AG09309 (cell line): ENCODE results near the gene CC2D2A.

Source experiments
- DNase-seq: peaks from one replicate; pipeline ENCODE4 v3.0.0-alpha.2; 2010; ENCODE audit warnings: low read depth
- H3K4me3 ChIP-seq: 2 replicates; pipeline ENCODE4 v1.5.1; 2011; ENCODE audit warnings: mild to moderate bottlenecking, low read depth, low read length, moderate library complexity; ENCODE audit not compliant: control insufficient read depth
- TF ChIP-seq, protein P1 (sequence below): IDR thresholded peaks from 2 replicates; pipeline ENCODE4 v1.5.1; 2011; ENCODE audit warnings: mild to moderate bottlenecking, low read depth, low read length, inconsistent platforms; ENCODE audit not compliant: insufficient read depth, control insufficient read depth; ENCODE audit errors: missing control alignments

The CC2D2A gene

DNA sequence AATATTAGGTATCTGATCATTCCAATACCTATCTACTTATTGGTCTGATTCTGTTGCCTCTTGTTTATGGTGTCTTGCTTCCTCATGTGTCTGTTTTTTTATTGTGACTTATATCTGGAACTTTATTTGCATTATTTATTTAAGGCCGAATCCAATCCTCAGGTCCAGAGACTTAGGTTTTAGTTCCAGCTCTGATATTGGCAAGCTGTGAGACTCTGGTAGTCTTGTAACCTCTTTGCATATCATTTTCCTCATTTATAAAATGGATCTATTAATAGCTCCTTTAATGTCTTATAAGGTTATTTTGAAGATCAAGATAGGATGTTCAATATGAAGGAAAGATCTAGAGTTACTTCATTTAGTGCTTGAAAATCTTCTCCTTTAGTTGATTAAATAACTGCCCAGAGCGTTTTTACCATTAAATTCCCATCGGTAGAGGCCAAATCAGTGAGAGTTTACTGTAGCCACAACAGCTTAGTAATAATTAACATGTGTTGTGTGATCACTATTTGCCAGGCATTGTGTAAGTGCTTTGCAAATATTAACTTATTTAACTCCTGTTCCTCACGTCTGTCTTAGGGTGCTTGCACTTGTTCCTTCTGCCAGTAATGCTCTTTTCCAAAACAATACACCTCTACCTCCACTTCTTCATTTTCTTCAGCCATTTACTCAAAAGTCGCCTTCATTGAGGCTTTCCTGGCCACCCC lies 82.2 kb downstream of the CC2D2A start:
- DNase-seq, result no peak
- TF ChIP-seq, protein P1, sequence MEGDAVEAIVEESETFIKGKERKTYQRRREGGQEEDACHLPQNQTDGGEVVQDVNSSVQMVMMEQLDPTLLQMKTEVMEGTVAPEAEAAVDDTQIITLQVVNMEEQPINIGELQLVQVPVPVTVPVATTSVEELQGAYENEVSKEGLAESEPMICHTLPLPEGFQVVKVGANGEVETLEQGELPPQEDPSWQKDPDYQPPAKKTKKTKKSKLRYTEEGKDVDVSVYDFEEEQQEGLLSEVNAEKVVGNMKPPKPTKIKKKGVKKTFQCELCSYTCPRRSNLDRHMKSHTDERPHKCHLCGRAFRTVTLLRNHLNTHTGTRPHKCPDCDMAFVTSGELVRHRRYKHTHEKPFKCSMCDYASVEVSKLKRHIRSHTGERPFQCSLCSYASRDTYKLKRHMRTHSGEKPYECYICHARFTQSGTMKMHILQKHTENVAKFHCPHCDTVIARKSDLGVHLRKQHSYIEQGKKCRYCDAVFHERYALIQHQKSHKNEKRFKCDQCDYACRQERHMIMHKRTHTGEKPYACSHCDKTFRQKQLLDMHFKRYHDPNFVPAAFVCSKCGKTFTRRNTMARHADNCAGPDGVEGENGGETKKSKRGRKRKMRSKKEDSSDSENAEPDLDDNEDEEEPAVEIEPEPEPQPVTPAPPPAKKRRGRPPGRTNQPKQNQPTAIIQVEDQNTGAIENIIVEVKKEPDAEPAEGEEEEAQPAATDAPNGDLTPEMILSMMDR, result no peak

DNA sequence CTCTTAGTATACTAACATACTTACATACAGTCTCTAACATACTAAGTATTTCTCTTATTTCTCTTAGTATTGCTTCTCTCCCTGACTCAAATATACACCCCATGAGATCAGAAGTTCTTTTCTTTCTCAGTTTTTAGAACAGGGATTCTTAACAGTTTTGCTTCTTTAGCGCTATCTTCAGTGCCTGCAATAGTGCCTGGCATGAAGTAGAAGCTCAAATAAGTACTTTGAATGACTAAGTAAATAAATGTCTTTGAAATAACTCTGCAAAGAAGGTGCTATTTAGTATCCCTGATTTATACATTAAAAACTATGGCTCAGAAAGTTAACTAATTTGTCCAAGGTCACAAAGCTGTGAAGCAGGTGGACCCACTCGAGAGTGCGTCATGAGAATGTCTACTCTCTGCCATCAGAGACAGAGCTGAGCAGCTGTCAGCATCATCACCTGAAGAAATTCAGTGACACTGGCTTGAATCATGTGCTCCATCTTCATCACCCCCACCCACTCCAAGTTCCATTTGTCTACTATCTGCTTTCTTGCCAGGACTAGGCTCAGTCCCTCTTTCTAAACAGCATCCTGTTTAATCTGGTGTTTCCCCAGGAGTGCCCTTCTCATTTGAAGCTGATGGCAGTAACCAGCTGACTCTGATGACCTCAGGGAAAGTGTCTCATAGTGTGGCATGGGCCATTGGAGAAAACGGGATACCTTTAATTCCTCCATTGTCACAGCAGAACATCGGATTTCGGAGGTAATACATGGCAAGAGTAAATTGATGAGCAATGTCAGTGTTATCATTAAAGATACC lies 83.1 kb downstream of the CC2D2A start:
- no peak for DNase-seq
- TF ChIP-seq, protein P1, result no peak
- H3K4me3 ChIP-seq, result no peak overlapping the region

More for the DNA sequence above, 82.2 kb downstream of the CC2D2A start:
- no peak overlapping the region for H3K4me3 ChIP-seq

DNA sequence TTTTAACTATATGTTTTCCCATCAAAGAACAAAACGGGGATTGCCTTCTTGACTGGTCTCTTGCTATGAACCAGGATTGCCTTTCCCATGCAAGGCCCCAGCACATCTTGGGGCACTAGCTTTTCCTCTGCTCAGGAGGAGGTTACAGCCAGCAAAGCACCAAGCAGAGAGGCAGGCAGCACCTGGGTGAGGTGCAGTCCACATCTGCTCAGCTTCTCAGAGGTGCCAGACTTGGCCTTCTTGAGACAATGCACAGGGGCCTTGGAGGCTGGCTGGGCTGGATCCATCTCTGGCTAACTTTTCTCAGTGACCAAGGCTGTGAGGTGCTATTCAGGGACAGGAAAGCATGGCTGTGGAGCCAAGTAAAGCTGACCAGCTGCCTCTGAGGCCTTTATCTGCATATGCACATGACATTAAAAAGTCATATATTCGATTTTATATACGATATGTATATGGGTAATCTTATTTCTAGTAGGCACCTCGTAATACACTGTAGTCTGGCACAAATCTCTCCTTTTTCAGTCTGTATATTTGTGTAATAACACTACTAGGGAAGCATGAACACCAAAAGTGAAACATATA lies 86.9 kb downstream of the CC2D2A start:
- no peak for DNase-seq
- H3K4me3 ChIP-seq, result no peak overlapping the region
- TF ChIP-seq, protein P1, result no peak

DNA sequence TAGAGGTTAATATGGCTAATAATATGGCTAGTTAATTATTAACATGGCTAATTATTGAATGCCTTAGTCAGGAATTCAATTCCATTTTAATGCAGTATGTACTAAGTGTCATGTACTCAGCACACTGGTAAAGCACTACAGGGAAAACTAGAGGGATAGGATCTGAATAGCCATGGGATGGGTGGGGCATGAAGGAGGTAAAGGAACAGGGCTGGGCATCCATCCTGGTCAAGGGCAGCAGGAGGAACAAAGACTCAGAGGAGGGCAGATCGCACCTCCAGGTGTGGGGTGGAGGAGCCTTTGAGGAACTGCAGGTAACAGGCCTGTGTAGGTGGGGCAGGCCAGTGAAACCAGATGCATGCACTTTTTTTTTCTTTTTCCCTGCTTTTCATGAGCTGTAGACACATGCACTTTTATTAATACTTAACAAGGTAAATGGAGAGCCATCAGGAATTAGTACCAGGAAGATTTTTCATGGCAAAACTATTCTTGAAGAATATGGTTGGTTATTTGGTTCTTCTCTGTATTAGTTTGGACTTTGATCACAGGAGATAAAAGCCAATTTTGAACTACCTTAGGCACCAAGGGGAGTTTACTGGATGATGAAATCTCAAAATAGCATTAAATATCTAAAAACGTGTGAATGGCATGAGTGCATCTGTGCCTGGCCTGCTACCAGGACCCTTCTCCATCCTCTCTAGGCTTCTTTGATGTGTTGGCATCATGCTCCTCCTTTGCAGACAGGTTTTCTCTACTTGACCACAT lies 88.3 kb downstream of the CC2D2A start:
- no peak for DNase-seq
- H3K4me3 ChIP-seq, result no peak overlapping the region
- TF ChIP-seq, protein P1, result no peak

DNA sequence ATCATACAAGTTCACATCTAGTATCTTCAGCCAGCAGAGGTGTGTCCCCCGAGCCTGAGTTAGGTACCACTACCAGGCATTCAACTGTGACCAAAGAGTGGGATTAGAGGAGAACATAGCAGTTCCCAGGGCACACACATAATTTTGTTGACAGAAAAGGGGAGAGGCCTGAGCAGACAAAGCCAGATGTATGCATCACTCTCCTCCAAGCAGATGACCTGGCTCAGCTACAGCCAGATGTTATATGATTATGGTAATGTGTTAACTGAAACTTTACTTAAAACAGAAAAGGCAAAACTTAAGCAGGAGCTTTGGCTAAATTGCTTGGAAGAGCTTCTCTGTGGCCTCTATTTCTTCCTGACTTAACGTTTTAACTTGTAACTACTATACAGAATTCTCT lies 88.9 kb downstream of the CC2D2A start:
- DNase-seq, result no peak
- TF ChIP-seq, protein P1, result no peak
- no peak overlapping the region for H3K4me3 ChIP-seq

DNA sequence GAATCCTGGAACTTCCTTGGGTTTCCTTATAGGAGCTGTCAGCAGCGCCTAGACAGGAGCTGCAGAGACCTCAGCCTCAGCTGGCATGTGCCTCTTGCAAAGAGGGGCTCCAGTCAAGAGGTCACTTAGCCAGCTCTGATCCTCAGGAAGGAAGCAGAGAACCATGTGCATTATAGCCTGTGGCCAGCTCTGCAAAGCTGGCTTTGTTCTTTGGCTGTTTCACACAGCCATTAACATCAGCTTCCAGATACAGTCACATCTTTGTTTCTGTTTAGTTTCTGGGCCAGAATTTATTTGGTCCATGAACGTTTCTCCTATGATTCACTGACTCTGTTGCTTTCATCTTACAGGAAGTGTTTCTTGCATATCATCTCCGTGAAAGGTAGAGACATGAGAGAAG lies 92.4 kb downstream of the CC2D2A start:
- no peak overlapping the region for H3K4me3 ChIP-seq
- no peak for DNase-seq
- TF ChIP-seq, protein P1, result no peak
